Measurements from ENCODE around the gene PLAAT4. TPM values are rescaled to one million over a fixed set of nuclear protein-coding genes. Genes with fewer than 3 reads are reported as not detected.

The PLAAT4 gene
- total RNA-seq, 1 experiment from 2014 or later = 3.5 TPM

DNA sequence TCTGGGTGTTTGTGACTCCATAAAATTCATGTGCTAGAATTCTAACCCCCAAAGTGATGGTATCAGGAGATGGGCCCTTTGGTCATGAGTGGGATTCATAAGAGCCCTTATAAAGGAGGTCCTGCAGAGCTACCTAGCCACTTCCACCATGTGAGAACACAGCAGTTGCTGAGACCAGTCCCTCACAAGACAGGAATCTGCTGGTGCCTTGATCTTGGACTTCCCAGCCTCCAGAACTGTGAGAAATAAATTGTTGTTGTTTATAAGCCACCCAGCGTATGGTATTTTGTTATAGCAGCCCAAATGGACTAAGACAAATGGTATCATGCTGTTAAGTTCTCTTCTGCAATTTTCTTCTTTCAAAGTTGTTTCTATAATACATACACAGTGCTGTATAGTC is 44.2 kb upstream of the PLAAT4 start:
- WGBS (ENCODE audit: extremely low coverage, insufficient read length, low lambda C conversion rate) = no CpG with 5 or more reads among the region's 1 CpG

More for the DNA sequence above, 44.2 kb upstream of the PLAAT4 start:
- TF ChIP-seq, protein P1, sequence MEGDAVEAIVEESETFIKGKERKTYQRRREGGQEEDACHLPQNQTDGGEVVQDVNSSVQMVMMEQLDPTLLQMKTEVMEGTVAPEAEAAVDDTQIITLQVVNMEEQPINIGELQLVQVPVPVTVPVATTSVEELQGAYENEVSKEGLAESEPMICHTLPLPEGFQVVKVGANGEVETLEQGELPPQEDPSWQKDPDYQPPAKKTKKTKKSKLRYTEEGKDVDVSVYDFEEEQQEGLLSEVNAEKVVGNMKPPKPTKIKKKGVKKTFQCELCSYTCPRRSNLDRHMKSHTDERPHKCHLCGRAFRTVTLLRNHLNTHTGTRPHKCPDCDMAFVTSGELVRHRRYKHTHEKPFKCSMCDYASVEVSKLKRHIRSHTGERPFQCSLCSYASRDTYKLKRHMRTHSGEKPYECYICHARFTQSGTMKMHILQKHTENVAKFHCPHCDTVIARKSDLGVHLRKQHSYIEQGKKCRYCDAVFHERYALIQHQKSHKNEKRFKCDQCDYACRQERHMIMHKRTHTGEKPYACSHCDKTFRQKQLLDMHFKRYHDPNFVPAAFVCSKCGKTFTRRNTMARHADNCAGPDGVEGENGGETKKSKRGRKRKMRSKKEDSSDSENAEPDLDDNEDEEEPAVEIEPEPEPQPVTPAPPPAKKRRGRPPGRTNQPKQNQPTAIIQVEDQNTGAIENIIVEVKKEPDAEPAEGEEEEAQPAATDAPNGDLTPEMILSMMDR (conservative IDR thresholded peaks at IDR 0.05) = no peak
- 0 out of 2 replicates have a peak, but pooled peaks cover 2% of the 10 kb centered on the region for H3K27me3 ChIP-seq (ENCODE audit: insufficient read depth, low read length)
- H3K27ac Mint-ChIP-seq = 0 out of 7 replicates have a peak overlapping the region, but pooled peaks of 1 of the 3 experiments have one; percentile 40
- H3K23ac ChIP-seq (ENCODE audit: insufficient read length, low read depth, low read length) = no peak overlapping the region
- H2BK5ac ChIP-seq (ENCODE audit: insufficient read length, low read length) = no peak overlapping the region
- H3K9ac ChIP-seq (ENCODE audit: extremely low read depth, insufficient read length, low read length) = no peak overlapping the region
- H2BK120ac ChIP-seq (ENCODE audit: low read depth, low read length, poor library complexity, severe bottlenecking) = no peak overlapping the region
- H3K9me3 ChIP-seq (ENCODE audit: control insufficient read depth, low read depth, low read length) = peaks cover 5% of the 10 kb centered on the region
- H3K14ac ChIP-seq (ENCODE audit: insufficient read depth, low read length) = no peak overlapping the region
- H3K9me3 Mint-ChIP-seq = peaks cover 8 to 19% of the 10 kb centered on the region in 2 experiments
- H4K91ac ChIP-seq (ENCODE audit: insufficient read length, low read depth, low read length) = no peak overlapping the region
- peaks cover 36 to 45% of the 10 kb centered on the region in 2 experiments for H3K4me1 Mint-ChIP-seq
- no peak overlapping the region for H3K4me2 ChIP-seq (ENCODE audit: insufficient read depth, insufficient read length, low read length)
- no peak overlapping the region for H3K18ac ChIP-seq (ENCODE audit: insufficient read length, low read depth, low read length)
- no peak overlapping the region for H4K5ac ChIP-seq (ENCODE audit: insufficient read length, low read depth, low read length)
- no peaks in the 10 kb centered on the region for H3K79me2 ChIP-seq (ENCODE audit: insufficient read depth, low read length)
- H3K4me1 ChIP-seq (ENCODE audit: insufficient read depth, low read length) = 0 out of 2 replicates have a peak, but pooled peaks cover 2% of the 10 kb centered on the region
- DNase-seq = no peak
- no peak overlapping the region for H4K8ac ChIP-seq (replicated peaks; ENCODE audit: insufficient read length, low read depth, low read length)
- no peak overlapping the region for H2BK12ac ChIP-seq (ENCODE audit: insufficient read length, low read depth, low read length)
- H2AK5ac ChIP-seq (ENCODE audit: insufficient read length, low read length) = no peak overlapping the region
- no peak overlapping the region for H3K56ac ChIP-seq (ENCODE audit: insufficient read length, low read depth, low read length)
- H2BK20ac ChIP-seq (ENCODE audit: low read depth, low read length, poor library complexity, severe bottlenecking) = no peak overlapping the region
- H3K4ac ChIP-seq (ENCODE audit: low read depth, low read length) = no peak overlapping the region
- no peak overlapping the region for H3K27ac ChIP-seq (ENCODE audit: insufficient read length, low read depth, low read length)
- H2AFZ ChIP-seq (ENCODE audit: low read length) = no peak overlapping the region
- H3K27me3 Mint-ChIP-seq (ENCODE audit: low read depth) = no peaks in the 10 kb centered on the region
- H3K36me3 Mint-ChIP-seq (ENCODE audit: insufficient read depth in 1 of 3, low read depth in 3 of 3) = peaks cover 0 to 22% (median 5%) of the 10 kb centered on the region in 3 experiments; a peak in 4 of 7 replicates
- H2BK15ac ChIP-seq (ENCODE audit: low read depth, low read length) = no peak overlapping the region
- H3T11ph ChIP-seq (ENCODE audit: low read length) = no peak overlapping the region
- peaks cover 18% of the 10 kb centered on the region for H3K23me2 ChIP-seq (ENCODE audit: insufficient read length, low read depth, low read length, poor library complexity, severe bottlenecking)
- H4K20me1 ChIP-seq (ENCODE audit: control insufficient read depth, insufficient read depth, insufficient read length) = no peaks in the 10 kb centered on the region
- H3K4me3 Mint-ChIP-seq = no peak overlapping the region
- H3K79me1 ChIP-seq (ENCODE audit: insufficient read depth, low read depth, low read length, poor library complexity, severe bottlenecking) = no peaks in the 10 kb centered on the region

Data from H9 (cell line).